HCT116 (cell line): ENCODE results near the gene B3GALT5. TPM values are rescaled to one million over a fixed set of nuclear protein-coding genes. Genes with fewer than 3 reads are reported as not detected.

Experiments used
- ATAC-seq: fragments of 200-7000 bp; cut with Tn5 transposase; 2 replicates; pipeline ENCODE4 v1.9.1; 2020; ENCODE audit warnings: mild to moderate bottlenecking, moderate library complexity
- BruUV-seq: library from RNA; stranded (reverse); fragments of 400-500 nt; replicated peaks from 2 replicates; lab custom pipeline; 2021; lab: Mats Ljungman, UMichigan
- CTCF ChIA-PET: fragments of 300-600 bp; sonication (Branson Sonifier 250); formaldehyde crosslinking; loops from one replicate; lab custom pipeline; 2021; ENCODE audit warnings: antibody characterized with exemption; lab: Charles Lee
- POLR2A ChIA-PET: fragments of 300-600, 350-600 bp; sonication (Branson Sonifier 250); formaldehyde crosslinking; loops from one replicate; lab custom pipeline; 2021; ENCODE audit warnings: antibody characterized with exemption; lab: Charles Lee
- RAD21 ChIA-PET, 2 experiments: fragments of 300-600 bp; sonication (Branson Sonifier 250); formaldehyde crosslinking; loops; one replicate each; lab custom pipeline; 2023; ENCODE audit warnings: low total read pairs in 2 of 2; ENCODE audit not compliant: uncharacterized antibody in 2 of 2, unreplicated experiment in 2 of 2, low non-redundant PET in 1 of 2; lab: Charles Lee
- DNase-seq: peaks from one replicate; pipeline ENCODE4 v3.0.0-alpha.2; 2010; ENCODE audit warnings: low read depth, low spot score
- H2AFZ ChIP-seq: fragments of 200-600 bp; shearing (Covaris generic), sonication (generic); 2 replicates; pipeline ENCODE4 v1.6.1; 2017; ENCODE audit warnings: low read depth, mixed run types, mixed read lengths, antibody characterized with exemption, low read length; ENCODE audit not compliant: poor library complexity, severe bottlenecking
- H3K27ac ChIP-seq: 2 replicates; pipeline ENCODE4 v1.5.1; 2012; ENCODE audit warnings: low read depth, low read length
- H3K27me3 ChIP-seq: fragments of 200-600 bp; sonication (generic); 2 replicates; pipeline ENCODE4 v1.6.1; 2016; ENCODE audit warnings: mixed run types, low read length, mixed read lengths; ENCODE audit not compliant: insufficient read depth
- H3K36me3 ChIP-seq, 2 experiments: fragments of 200-500 bp in 1 of 2; fragments of 200-600 bp in 1 of 2; sonication (Bioruptor generic) in 1 of 2; sonication (generic) in 1 of 2; 2 replicates each; pipeline versions ENCODE4 v1.5.1 to v1.6.1; 2014 to 2016; ENCODE audit warnings: low read length in 2 of 2, inconsistent platforms in 1 of 2, mixed read lengths in 1 of 2, mixed run types in 1 of 2; ENCODE audit not compliant: insufficient read depth in 2 of 2, control insufficient read depth in 1 of 2
- H3K4me1 ChIP-seq, 2 experiments: fragments of 200-600 bp in 1 of 2; sonication (generic) in 1 of 2; 2 replicates each; pipeline versions ENCODE4 v1.5.1 to v1.6.1; 2012 to 2017; ENCODE audit warnings: low read length in 2 of 2, inconsistent platforms in 1 of 2, mild to moderate bottlenecking in 1 of 2, mixed read lengths in 1 of 2, mixed run types in 1 of 2, moderate library complexity in 1 of 2; ENCODE audit not compliant: insufficient read depth in 2 of 2, control insufficient read depth in 1 of 2
- H3K4me2 ChIP-seq: fragments of 200-600 bp; sonication (generic); 2 replicates; pipeline ENCODE4 v1.6.1; 2017; ENCODE audit warnings: mixed run types, low read length, mixed read lengths
- H3K4me3 ChIP-seq, 2 experiments: fragments of 200-600 bp in 1 of 2; sonication (generic) in 1 of 2; replicated peaks in 1 of 2; 2 replicates each; pipeline ENCODE4 v1.5.1; 2011 to 2016; ENCODE audit warnings: low read length in 2 of 2, control low read depth in 1 of 2, low read depth in 1 of 2, mild to moderate bottlenecking in 1 of 2, mixed read lengths in 1 of 2, mixed run types in 1 of 2
- H3K79me2 ChIP-seq: fragments of 200-600 bp; sonication (generic); 2 replicates; pipeline ENCODE4 v1.6.1; 2017; ENCODE audit warnings: mild to moderate bottlenecking, mixed run types, low read length, moderate library complexity, mixed read lengths; ENCODE audit not compliant: insufficient read depth
- H3K9ac ChIP-seq: fragments of 200-600 bp; sonication (generic); 2 replicates; pipeline ENCODE4 v1.6.1; 2016; ENCODE audit warnings: low read length, mixed read lengths
- H3K9me2 ChIP-seq: fragments of 200-600 bp; sonication (generic), shearing (Covaris generic); 2 replicates; pipeline ENCODE4 v1.6.1; 2017; ENCODE audit warnings: mixed run types, mild to moderate bottlenecking, moderate library complexity; ENCODE audit not compliant: insufficient read depth
- H3K9me3 ChIP-seq, 2 experiments: fragments of 200-500 bp in 1 of 2; fragments of 200-600 bp in 1 of 2; sonication (Bioruptor generic) in 1 of 2; sonication (generic) in 1 of 2; 2 replicates each; pipeline ENCODE4 v1.6.1; 2014 to 2017; ENCODE audit warnings: low read length in 2 of 2, mixed read lengths in 2 of 2, inconsistent platforms in 1 of 2, low read depth in 1 of 2, mild to moderate bottlenecking in 1 of 2, mixed run types in 1 of 2, moderate library complexity in 1 of 2; ENCODE audit not compliant: control insufficient read depth in 1 of 2, insufficient read depth in 1 of 2
- H4K20me1 ChIP-seq: fragments of 200-600 bp; sonication (generic), shearing (Covaris generic); 2 replicates; pipeline ENCODE4 v1.6.1; 2017; ENCODE audit warnings: mixed run types, mild to moderate bottlenecking, moderate library complexity; ENCODE audit not compliant: insufficient read depth
- ATF3 ChIP-seq: IDR thresholded peaks from 2 replicates; pipeline ENCODE4 v1.6.1; 2012
- CBX3 ChIP-seq: IDR thresholded peaks from 2 replicates; pipeline ENCODE4 v1.6.1; 2012; ENCODE audit warnings: low read depth
- ELF1 ChIP-seq: IDR thresholded peaks from 2 replicates; pipeline ENCODE4 v1.6.1; 2012; ENCODE audit warnings: low read depth, borderline replicate concordance
- EZH2 ChIP-seq: fragments of 200-600 bp; sonication (generic); IDR thresholded peaks from 2 replicates; pipeline ENCODE4 v1.6.1; 2017; ENCODE audit warnings: antibody characterized with exemption, mixed run types
- JUND ChIP-seq: IDR thresholded peaks from 2 replicates; pipeline ENCODE4 v1.6.1; 2012
- REST ChIP-seq: IDR thresholded peaks from 2 replicates; pipeline ENCODE4 v1.6.1; 2012; ENCODE audit warnings: low read depth
- SIN3A ChIP-seq: IDR thresholded peaks from 2 replicates; pipeline ENCODE4 v1.6.1; 2012; ENCODE audit warnings: low read depth
- SP1 ChIP-seq: IDR thresholded peaks from 2 replicates; pipeline ENCODE4 v1.6.1; 2012; ENCODE audit warnings: low read depth
- SRF ChIP-seq: IDR thresholded peaks from 2 replicates; pipeline ENCODE4 v1.6.1; 2012; ENCODE audit warnings: low read depth
- YY1 ChIP-seq: IDR thresholded peaks from 2 replicates; pipeline ENCODE4 v1.6.1; 2011; ENCODE audit warnings: low read length, low read depth, moderate library complexity, mild to moderate bottlenecking; ENCODE audit not compliant: insufficient replicate concordance; ENCODE audit errors: extremely low read depth
- ZNF274 ChIP-seq: fragments of 200-500 bp; sonication (Bioruptor generic); IDR thresholded peaks from 2 replicates; pipeline ENCODE4 v1.6.1; 2014; ENCODE audit warnings: mild to moderate bottlenecking, low read depth, low read length, inconsistent platforms
- intact Hi-C: fragments of 100-400 bp; cut with micrococcal nuclease; formaldehyde crosslinking; loops from 2 replicates; pipeline ENCODE4 v1.10.0; 2022
- total RNA-seq: library from RNA; stranded (reverse); gene quantifications from one replicate; pipeline ENCODE4 v1.2.1, GENCODE V29; 2021; ENCODE audit not compliant: unreplicated experiment

B3GALT5 gene
- total RNA-seq, 1 experiment from 2014 or later: 1.2 TPM

- TF ChIP-seq ELF1: no peak
- no peak for TF ChIP-seq CBX3
- no peak for TF ChIP-seq JUND
- no peak for TF ChIP-seq ATF3
Measured at GRCh38 chr21:39657091-39657689, 44.5 kb downstream of the B3GALT5 start (continued).

GRCh38 chr21:39658066-39658465 lies 45.3 kb downstream of the B3GALT5 start:
- BruUV-seq: no TSS peak
- Histone ChIP-seq H3K36me3 (no peaks in the 10 kb centered on the region), H2AFZ (no peak overlapping the region), H3K9ac (no peak overlapping the region), H3K9me2 (no peaks in the 10 kb centered on the region), H3K4me1 (peaks cover 0 to 9% of the 10 kb centered on the region in 2 experiments; a peak in 2 of 4 replicates), H3K27me3 (no peaks in the 10 kb centered on the region), H3K4me2 (no peak overlapping the region), H3K9me3 (no peaks in the 10 kb centered on the region), H3K4me3 (no peak overlapping the region), H4K20me1 (no peaks in the 10 kb centered on the region), H3K79me2 (no peaks in the 10 kb centered on the region), H3K27ac (no peak overlapping the region)
- ATAC-seq (no peak), DNase-seq (no peak)
- ChIA-PET RAD21 (no interaction called here), CTCF (no interaction called here), POLR2A (interaction anchor here (0.7 kb wide), 1 partner anchor 28 kb away, joined by 3 read pairs; no protein-coding TSS in a partner anchor)
- intact Hi-C loops: loop anchor here (10.0 kb wide), 1 partner anchor 63 kb away; no protein-coding TSS in a partner anchor
- no peak for TF ChIP-seq SIN3A

GRCh38 chr21:39659070-39659815 lies 46.5 kb downstream of the B3GALT5 start:
- DNase-seq (no peak), ATAC-seq (no peak)
- no peaks in the 10 kb centered on the region for H4K20me1 ChIP-seq
- POLR2A ChIA-PET: no interaction called here
- CTCF ChIA-PET: no interaction called here
- intact Hi-C loops: loop anchor here (10.0 kb wide), 1 partner anchor 64 kb away; no protein-coding TSS in a partner anchor
- no peaks in the 10 kb centered on the region for H3K9me2 ChIP-seq
- no TSS peak for BruUV-seq
- no peak overlapping the region for H3K4me3 ChIP-seq
- no peak overlapping the region for H3K9ac ChIP-seq
- H3K36me3 ChIP-seq: no peaks in the 10 kb centered on the region
- H3K27me3 ChIP-seq: no peaks in the 10 kb centered on the region
- H2AFZ ChIP-seq: no peak overlapping the region
- no peaks in the 10 kb centered on the region for H3K9me3 ChIP-seq
- no peak overlapping the region for H3K27ac ChIP-seq
- RAD21 ChIA-PET: no interaction called here
- H3K4me2 ChIP-seq: no peak overlapping the region
- H3K4me1 ChIP-seq: peaks cover 0 to 9% of the 10 kb centered on the region in 2 experiments; a peak in 2 of 4 replicates
- H3K79me2 ChIP-seq: no peaks in the 10 kb centered on the region
- no peak for TF ChIP-seq SRF
- no peak for TF ChIP-seq JUND
- no peak for TF ChIP-seq YY1
- TF ChIP-seq ELF1: no peak
- TF ChIP-seq ZNF274: no peak
- TF ChIP-seq SIN3A: no peak
- TF ChIP-seq REST: no peak
- no peak for TF ChIP-seq EZH2
- no peak for TF ChIP-seq SP1
